Breast epithelium (tissue), 3 donors: ENCODE data around the gene PPP4R1.

Experiments used
- CTCF ChIP-seq, 3 donors: fragments of 450-650 bp; IDR thresholded peaks; one replicate each; pipeline ENCODE4 v1.5.1; 2016 to 2017; ENCODE audit warnings: antibody characterized with exemption in 3 of 3, mild to moderate bottlenecking in 3 of 3, moderate library complexity in 3 of 3
- POLR2A ChIP-seq: fragments of 450-650 bp; IDR thresholded peaks from one replicate; pipeline ENCODE4 v1.6.1; 2016; ENCODE audit warnings: antibody characterized with exemption, mild to moderate bottlenecking, moderate library complexity
- POLR2AphosphoS5 ChIP-seq, 3 donors: sonication (generic); formaldehyde crosslinking; IDR thresholded peaks; one replicate each; pipeline ENCODE4 v1.6.1; 2017; ENCODE audit warnings: antibody characterized with exemption in 3 of 3

- TF ChIP-seq CTCF (IDR thresholded peaks at IDR 0.05) (no peak), POLR2AphosphoS5 (IDR thresholded peaks at IDR 0.05) (no peak), POLR2A (no peak)
These were observed 108.1 kb downstream of the PPP4R1 start for GRCh38 chr18:9506046-9506792.
